HepG2 (cell line): ENCODE data around the gene ANKS3. TPM values are rescaled to one million over a fixed set of nuclear protein-coding genes. Genes with fewer than 3 reads are reported as not detected.

ENCODE experiments used
- ATAC-seq: fragments of 200-7000 bp; cut with Tn5 transposase; 3 replicates; pipeline ENCODE4 v1.9.1; 2020; ENCODE audit warnings: mild to moderate bottlenecking, moderate library complexity
- BruUV-seq: library from RNA; stranded (reverse); fragments of 400-500 nt; replicated peaks from 2 replicates; lab custom pipeline; 2021; lab: Mats Ljungman, UMichigan
- CTCF ChIA-PET: fragments of 300-600 bp; formaldehyde crosslinking; extraction: SDS; loops from one replicate; lab custom pipeline; 2021; ENCODE audit warnings: low total read pairs, inconsistent platforms, low intra/inter-chr PET ratio; lab: Yijun Ruan, JAX
- POLR2A ChIA-PET: fragments of 350-600 bp; sonication (Branson Sonifier 250); formaldehyde crosslinking; loops from one replicate; lab custom pipeline; 2020; ENCODE audit warnings: antibody characterized with exemption, inconsistent platforms; lab: Yijun Ruan, JAX
- DNase-seq: peaks from one replicate; pipeline ENCODE4 v3.0.0-alpha.2; 2015; ENCODE audit warnings: low spot score
- FAIRE-seq: peaks from 3 replicates; lab custom pipeline; 2011; peaks lifted over from hg19 to GRCh38; lab: Jason Lieb, UNC
- H2AFZ ChIP-seq: one replicate; pipeline ENCODE4 v1.6.1; 2011; ENCODE audit warnings: low read length, inconsistent platforms
- H3K27ac ChIP-seq: fragments of 300-600 bp; 3 replicates; pipeline ENCODE4 v1.8.0; 2011; ENCODE audit warnings: mixed run types, mild to moderate bottlenecking, mixed read lengths, low read length, inconsistent platforms; ENCODE audit not compliant: insufficient read depth; ENCODE audit errors: extremely low read length
- H3K27me3 ChIP-seq, 2 experiments: fragments of 200-600 bp in 1 of 2; 2 replicates in 1 of 2; 3 replicates in 1 of 2; pipeline versions ENCODE4 v1.6.0 to v1.8.0; 2011; ENCODE audit warnings: low read length in 2 of 2, mild to moderate bottlenecking in 2 of 2, moderate library complexity in 2 of 2, inconsistent platforms in 1 of 2; ENCODE audit not compliant: insufficient read depth in 2 of 2, control insufficient read depth in 1 of 2
- H3K36me3 ChIP-seq, 2 experiments: fragments of 200-600 bp in 1 of 2; replicated peaks in 1 of 2; 2 replicates in 1 of 2; 3 replicates in 1 of 2; pipeline versions ENCODE4 v1.5.1 to v1.8.0; 2011; ENCODE audit warnings: low read length in 2 of 2, inconsistent platforms in 1 of 2; ENCODE audit not compliant: insufficient read depth in 2 of 2, control insufficient read depth in 1 of 2
- H3K4me1 ChIP-seq: 2 replicates; pipeline ENCODE4 v1.5.1; 2012; ENCODE audit warnings: low read length, inconsistent platforms; ENCODE audit not compliant: insufficient read depth
- H3K4me2 ChIP-seq: 2 replicates; pipeline ENCODE4 v1.6.0; 2011; ENCODE audit warnings: low read depth, low read length, inconsistent platforms
- H3K4me3 ChIP-seq, 3 experiments: fragments of 200-600 bp in 1 of 3; sonication (generic), shearing (Covaris generic) in 1 of 3; replicated peaks in 1 of 3; 2 replicates each; pipeline ENCODE4 v1.5.1; 2011 to 2016; ENCODE audit warnings: low read length in 3 of 3, inconsistent platforms in 2 of 3, low read depth in 2 of 3, mild to moderate bottlenecking in 2 of 3, control low read depth in 1 of 3, mixed read lengths in 1 of 3; ENCODE audit not compliant: insufficient read depth in 1 of 3
- H3K79me2 ChIP-seq: one replicate; pipeline ENCODE4 v1.6.1; 2011; ENCODE audit warnings: low read length, inconsistent platforms; ENCODE audit not compliant: insufficient read depth
- H3K9ac ChIP-seq: 2 replicates; pipeline ENCODE4 v1.6.0; 2011; ENCODE audit warnings: mild to moderate bottlenecking, low read depth, low read length, inconsistent platforms; ENCODE audit not compliant: insufficient read depth
- H3K9me3 ChIP-seq: 2 replicates; pipeline ENCODE4 v1.5.1; 2012; ENCODE audit warnings: mild to moderate bottlenecking, low read length
- H4K20me1 ChIP-seq: 2 replicates; pipeline ENCODE4 v1.6.0; 2011; ENCODE audit warnings: inconsistent platforms, mild to moderate bottlenecking, low read length, moderate library complexity; ENCODE audit not compliant: insufficient read depth
- ELF1 ChIP-seq: sonication (generic); formaldehyde crosslinking; IDR thresholded peaks from 2 replicates; pipeline ENCODE4 v1.4.0; 2020; ENCODE audit warnings: missing genetic modification reagents
- KAT2B ChIP-seq: fragments of 150-350 bp; IDR thresholded peaks from 2 replicates; pipeline ENCODE4 v1.6.1; 2014; ENCODE audit warnings: low read depth, low read length, borderline replicate concordance
- KMT2B ChIP-seq: IDR thresholded peaks from 2 replicates; pipeline ENCODE4 v1.6.1; 2016; ENCODE audit warnings: missing genetic modification reagents, missing compliant biosample characterization
- POGZ ChIP-seq: sonication (generic); formaldehyde crosslinking; IDR thresholded peaks from 2 replicates; pipeline ENCODE4 v1.4.0; 2020; ENCODE audit warnings: mild to moderate bottlenecking, missing genetic modification reagents
- RARA ChIP-seq: IDR thresholded peaks from 2 replicates; pipeline ENCODE4 v1.6.1; 2016; ENCODE audit warnings: missing genetic modification reagents, missing compliant biosample characterization
- TBX2 ChIP-seq: sonication (generic); formaldehyde crosslinking; IDR thresholded peaks from 2 replicates; pipeline ENCODE4 v1.5.0; 2020; ENCODE audit warnings: missing genetic modification reagents, mild to moderate bottlenecking, borderline replicate concordance
- ZBTB7A ChIP-seq: sonication (generic); formaldehyde crosslinking; IDR thresholded peaks from 2 replicates; pipeline ENCODE4 v1.8.0; 2022; ENCODE audit warnings: mild to moderate bottlenecking, missing genetic modification reagents
- ZC3H13 ChIP-seq: sonication (generic); formaldehyde crosslinking; IDR thresholded peaks from 2 replicates; pipeline ENCODE4 v1.8.1; 2023; ENCODE audit warnings: mild to moderate bottlenecking, missing genetic modification reagents, moderate library complexity
- ZFP41 ChIP-seq: sonication (generic); formaldehyde crosslinking; IDR thresholded peaks from 2 replicates; pipeline ENCODE4 v1.4.0; 2020; ENCODE audit warnings: mild to moderate bottlenecking, missing genetic modification reagents, borderline replicate concordance
- ZNF256 ChIP-seq: sonication (generic); formaldehyde crosslinking; conservative IDR thresholded peaks from 2 replicates; pipeline ENCODE4 v1.4.0; 2020; ENCODE audit warnings: missing genetic modification reagents
- ZNF275 ChIP-seq: sonication (generic); formaldehyde crosslinking; IDR thresholded peaks from 2 replicates; pipeline ENCODE4 v1.8.0; 2022; ENCODE audit warnings: missing genetic modification reagents, mild to moderate bottlenecking, inconsistent platforms, borderline replicate concordance
- ZNF441 ChIP-seq: sonication (generic); formaldehyde crosslinking; IDR thresholded peaks from 2 replicates; pipeline ENCODE4 v1.7.0; 2021; ENCODE audit warnings: missing genetic modification reagents, borderline replicate concordance
- ZNF576 ChIP-seq: sonication (generic); formaldehyde crosslinking; IDR thresholded peaks from 2 replicates; pipeline ENCODE4 v1.4.0; 2020; ENCODE audit warnings: mild to moderate bottlenecking, missing genetic modification reagents
- ZNF615 ChIP-seq: sonication (generic); formaldehyde crosslinking; IDR thresholded peaks from 2 replicates; pipeline ENCODE4 v1.5.0; 2020; ENCODE audit warnings: mild to moderate bottlenecking, missing genetic modification reagents, borderline replicate concordance
- WGBS: methylation state at CpG from one replicate; pipeline ENCODE4 v1.1.6; 2017; ENCODE audit warnings: low lambda C conversion rate; 5-methylcytosine and 5-hydroxymethylcytosine counted together
- in situ Hi-C: cut with HindIII; loops from 2 replicates; pipeline ENCODE4 v1.10.0; 2017; ENCODE audit warnings: low pct_unique_long_range_greater_than_20kb; ENCODE audit not compliant: extremely low pct_ligation_motif_present
- intact Hi-C: fragments of 100-400 bp; cut with micrococcal nuclease; formaldehyde crosslinking; loops from one replicate; pipeline ENCODE4 v1.10.0; 2022; ENCODE audit not compliant: unreplicated experiment
- polyA plus RNA-seq, 8 experiments: library from polyadenylated mRNA; depleted of rRNA in 3 of 8; stranded (reverse) in 7 of 8; unstranded in 1 of 8; fragments of >200 nt; fragmentation: Illumina TruSeq in 4 of 8; extraction: Trizol in 4 of 8; gene quantifications; 2 replicates each; pipeline versions ENCODE4 v1.2.1 to v1.2.3, GENCODE V29; 2011 to 2016; ENCODE audit warnings: low read depth in 4 of 8, missing spikeins in 1 of 8, mixed read lengths in 1 of 8; ENCODE audit not compliant: insufficient read depth in 1 of 8
- total RNA-seq, 5 experiments: library from RNA; depleted of rRNA; stranded (reverse); fragments of >200 nt; fragmentation: Illumina TruSeq; extraction: Trizol; gene quantifications; 2 replicates each; pipeline ENCODE4 v1.2.3, GENCODE V29; 2016; ENCODE audit warnings: low read depth in 1 of 5

The ANKS3 gene
- total and polyA plus RNA-seq, 2 of the 13 experiments (the other 11 are each of a cell fraction or from before 2014, with no cell fraction given) = 11.4 to 15.9 TPM

- CTCF ChIA-PET = no interaction called here
- no peak for ATAC-seq
- no peak for DNase-seq
Measured at GRCh38 chr16:4679850-4680636, 54.0 kb downstream of the ANKS3 start.

More at GRCh38 chr16:4679850-4680636, 54.0 kb downstream of the ANKS3 start:
- H3K4me2 ChIP-seq = no peak overlapping the region
- no TSS peak for BruUV-seq
- TF ChIP-seq ZNF441 (CRISPR knock-in tag) (no peak), ZBTB7A (CRISPR knock-in tag) (no peak), ZC3H13 (CRISPR knock-in tag) (no peak), ZNF256 (no peak), ZNF275 (CRISPR knock-in tag) (no peak), POGZ (CRISPR knock-in tag) (no peak), TBX2 (CRISPR knock-in tag) (no peak), ZFP41 (CRISPR knock-in tag) (no peak), KAT2B (no peak), ZNF576 (CRISPR knock-in tag) (no peak), ELF1 (no peak), RARA (CRISPR knock-in tag) (no peak), KMT2B (CRISPR knock-in tag) (no peak), ZNF615 (CRISPR knock-in tag) (no peak)
- TF ChIP-seq, all 625 proteins: peak for 0
- no peaks in the 10 kb centered on the region for H3K9me3 ChIP-seq
- in situ Hi-C loops (no loop called here), intact Hi-C loops (no loop called here)
- H3K79me2 ChIP-seq = peaks cover 3% of the 10 kb centered on the region
- POLR2A ChIA-PET = no interaction called here
- peaks cover 24 to 64% of the 10 kb centered on the region in 2 experiments; a peak in 4 of 5 replicates for H3K36me3 ChIP-seq
- WGBS = 98% methylated on average over 46 of the region's 47 CpGs
- no peaks in the 10 kb centered on the region for H4K20me1 ChIP-seq
- H3K4me3 ChIP-seq = no peak overlapping the region
- FAIRE-seq = no peak
- H2AFZ ChIP-seq = no peak overlapping the region
- H3K27ac ChIP-seq = no peak overlapping the region
- no peak overlapping the region for H3K9ac ChIP-seq
- peaks cover 37% of the 10 kb centered on the region for H3K4me1 ChIP-seq
- H3K27me3 ChIP-seq = no peaks in the 10 kb centered on the region
